Lower lobe of right lung (tissue), 2 donors: ENCODE data around the gene ANKRD33B. TPM values are rescaled to one million over a fixed set of nuclear protein-coding genes. Genes with fewer than 3 reads are reported as not detected.

Experiments
- ATAC-seq, 2 donors: fragments of 200-7000 bp; cut with Tn5 transposase; one replicate each; pipeline ENCODE4 v1.9.1; 2020 to 2022; ENCODE audit warnings: mild to moderate bottlenecking in 2 of 2, moderate library complexity in 2 of 2
- DNase-seq: peaks from one replicate; pipeline ENCODE4 v3.0.0-alpha.2; 2020
- H3K27ac ChIP-seq: fragments of 200-600 bp; one replicate; pipeline ENCODE4 v1.8.0; 2022
- H3K27me3 ChIP-seq: fragments of 200-600 bp; one replicate; pipeline ENCODE4 v1.8.0; 2022; ENCODE audit warnings: low read depth
- H3K36me3 ChIP-seq: fragments of 200-600 bp; one replicate; pipeline ENCODE4 v1.8.0; 2022; ENCODE audit warnings: mild to moderate bottlenecking
- H3K4me1 ChIP-seq: fragments of 200-600 bp; one replicate; pipeline ENCODE4 v1.8.0; 2022
- H3K4me3 ChIP-seq: fragments of 200-600 bp; one replicate; pipeline ENCODE4 v1.8.0; 2022; ENCODE audit warnings: mild to moderate bottlenecking
- H3K9me3 ChIP-seq: fragments of 200-600 bp; one replicate; pipeline ENCODE4 v1.8.0; 2022
- CTCF ChIP-seq: fragments of 200-600 bp; IDR thresholded peaks from one replicate; pipeline ENCODE4 v1.8.0; 2022; ENCODE audit warnings: antibody characterized with exemption, mild to moderate bottlenecking
- intact Hi-C: fragments of 100-400 bp; cut with DNase I; formaldehyde crosslinking; loops from one replicate; pipeline ENCODE4 v1.11.0; 2022
- total RNA-seq: library from RNA; stranded (reverse); fragmentation: NEBNext Ultra II Directional; extraction: Animal tissue kit (Norgen Biotek cat#: 25700); gene quantifications from one replicate; pipeline ENCODE4 v1.2.1, GENCODE V29; 2021
- donor health status: DM: no; HTN: yes; CAD: no; lungs with severe emphysema.

Gene ANKRD33B
- total RNA-seq, 1 donor from 2014 or later, result 5.8 TPM

DNA sequence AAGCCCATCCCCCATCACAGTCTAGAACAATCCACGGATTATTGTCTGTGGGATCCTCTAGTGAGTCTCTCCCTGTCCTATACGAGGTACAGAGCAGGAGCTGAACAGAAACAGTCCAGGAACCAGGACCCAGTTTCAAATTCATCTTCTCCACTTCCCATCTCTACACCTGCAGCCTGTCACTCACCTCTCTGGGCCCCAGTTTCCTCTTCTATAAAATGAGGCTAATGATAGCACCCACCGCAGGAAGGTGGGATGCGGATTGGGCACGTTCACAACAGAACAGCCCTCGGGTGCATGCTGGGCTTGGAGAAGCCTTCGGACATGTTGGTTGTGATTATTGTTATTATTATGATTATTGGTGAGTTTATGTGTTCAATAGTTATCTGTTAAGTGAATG is 78.5 kb downstream of the ANKRD33B start:
- H3K27ac ChIP-seq, result no peak overlapping the region
- H3K9me3 ChIP-seq, result no peaks in the 10 kb centered on the region
- ATAC-seq (no peak), DNase-seq (no peak)
- no peaks in the 10 kb centered on the region for H3K27me3 ChIP-seq
- TF ChIP-seq CTCF, result no peak
- intact Hi-C loops, result no loop called here
- no peaks in the 10 kb centered on the region for H3K4me1 ChIP-seq
- no peak overlapping the region for H3K4me3 ChIP-seq
- no peaks in the 10 kb centered on the region for H3K36me3 ChIP-seq

- H3K4me3 ChIP-seq, result no peak overlapping the region
- TF ChIP-seq CTCF, result no peak
- no peaks in the 10 kb centered on the region for H3K36me3 ChIP-seq
- no peak overlapping the region for H3K27ac ChIP-seq
- no peak for DNase-seq
- H3K27me3 ChIP-seq, result no peaks in the 10 kb centered on the region
- ATAC-seq, result no peak
- intact Hi-C loops, result no loop called here
- H3K4me1 ChIP-seq, result no peaks in the 10 kb centered on the region
- no peaks in the 10 kb centered on the region for H3K9me3 ChIP-seq
Observed at GRCh38 chr5:10644192-10644591, 80.3 kb downstream of the ANKRD33B start.

- no peak for DNase-seq
- Histone ChIP-seq H3K36me3 (no peaks in the 10 kb centered on the region), H3K4me1 (no peaks in the 10 kb centered on the region), H3K9me3 (no peaks in the 10 kb centered on the region), H3K27ac (no peak overlapping the region), H3K4me3 (no peak overlapping the region), H3K27me3 (peaks cover 9% of the 10 kb centered on the region)
- intact Hi-C loops, result no loop called here
- no peak for ATAC-seq
- TF ChIP-seq CTCF, result no peak
Observed at GRCh38 chr5:10645146-10645545, 81.3 kb downstream of the ANKRD33B start.

DNA sequence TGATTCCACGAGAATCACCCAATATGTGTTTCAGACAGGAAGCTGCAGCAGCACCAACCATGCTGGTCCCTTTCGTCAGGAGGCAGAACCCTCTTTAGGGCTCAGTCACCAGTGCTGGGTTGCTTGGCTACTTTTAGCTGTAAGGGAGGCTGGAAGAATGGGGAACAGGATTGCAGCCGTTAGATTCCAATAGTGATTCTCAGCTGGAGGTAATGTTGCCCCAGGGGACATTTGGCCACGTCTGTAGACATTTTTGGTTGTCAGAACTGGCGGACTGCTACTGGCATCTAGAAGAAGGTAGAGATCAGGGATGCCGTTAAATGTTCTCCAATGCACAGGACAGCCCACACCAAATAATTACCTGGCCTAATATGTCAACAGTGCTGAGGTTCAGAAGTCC is 81.8 kb downstream of the ANKRD33B start:
- no peak overlapping the region for H3K4me3 ChIP-seq
- intact Hi-C loops, result no loop called here
- no peaks in the 10 kb centered on the region for H3K4me1 ChIP-seq
- no peaks in the 10 kb centered on the region for H3K9me3 ChIP-seq
- no peak for TF ChIP-seq CTCF
- no peak for DNase-seq
- H3K27ac ChIP-seq, result no peak overlapping the region
- peaks cover 11% of the 10 kb centered on the region for H3K27me3 ChIP-seq
- no peaks in the 10 kb centered on the region for H3K36me3 ChIP-seq
- no peak for ATAC-seq

DNA sequence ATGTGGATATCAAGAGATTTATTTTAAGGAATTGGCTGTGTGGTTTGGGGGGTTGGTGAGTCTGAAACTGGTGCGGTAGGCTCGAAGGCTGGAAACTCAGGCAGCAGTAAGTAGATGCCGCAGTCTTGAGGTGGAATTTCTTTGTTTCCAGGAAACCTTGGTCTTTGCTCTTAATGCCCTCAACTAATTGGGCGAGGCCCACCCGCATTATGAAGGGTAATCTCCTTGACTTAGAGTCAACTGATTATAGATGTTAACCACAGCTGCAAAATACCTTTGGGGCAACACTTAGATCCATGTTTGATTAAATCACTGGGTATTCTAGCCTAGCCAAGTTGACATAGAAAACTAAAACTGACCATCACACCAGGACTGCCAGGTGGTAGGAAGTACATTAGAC is 83.8 kb downstream of the ANKRD33B start:
- no peak for TF ChIP-seq CTCF
- intact Hi-C loops, result no loop called here
- H3K27me3 ChIP-seq, result peaks cover 11% of the 10 kb centered on the region
- no peaks in the 10 kb centered on the region for H3K4me1 ChIP-seq
- H3K4me3 ChIP-seq, result no peak overlapping the region
- no peaks in the 10 kb centered on the region for H3K9me3 ChIP-seq
- no peak overlapping the region for H3K27ac ChIP-seq
- H3K36me3 ChIP-seq, result no peaks in the 10 kb centered on the region
- DNase-seq, result no peak
- no peak for ATAC-seq
